ENCODE results near the gene PIGL. TPM values are rescaled to one million over a fixed set of nuclear protein-coding genes. Genes with fewer than 3 reads are reported as not detected.
A peak's percentile ranks its signal among the peaks of the same experiment; 100 is the strongest.

The PIGL gene
- total and polyA plus RNA-seq, 2 of the 4 experiments (the other 2 are of a cell fraction) = 17.9 to 29.5 TPM

- H2BK20ac ChIP-seq (ENCODE audit: low read depth, low read length) = peak within 1 kb of the TSS; percentile 22; the same call in 1 of the 2 replicates
- H3K23ac ChIP-seq (ENCODE audit: low read depth, low read length) = peak within 1 kb of the TSS; percentile 92
- peak within 1 kb of the TSS; percentile 59; the same call in 2 of the 3 replicates for H2BK15ac ChIP-seq (ENCODE audit: low read depth, low read length)
- H3K27me3 ChIP-seq (ENCODE audit: control insufficient read depth, insufficient read depth, low read length) = no peaks in the 10 kb centered on the region
- peak within 1 kb of the TSS; percentile 94 for H4K5ac ChIP-seq (ENCODE audit: low read depth, low read length)
- peak within 1 kb of the TSS; percentile 99 for H2AK5ac ChIP-seq (ENCODE audit: low read depth, low read length)
- H2BK120ac ChIP-seq (ENCODE audit: low read depth, low read length) = peak within 1 kb of the TSS; percentile 76
- peak; percentile 95 for ATAC-seq (ENCODE audit: low read depth)
- H3K14ac ChIP-seq (replicated peaks; ENCODE audit: low read depth, low read length) = peak within 1 kb of the TSS; percentile 95
- H2BK5ac ChIP-seq (ENCODE audit: low read depth, low read length, poor library complexity, severe bottlenecking) = peak within 1 kb of the TSS; percentile 96
- H3K79me1 ChIP-seq (ENCODE audit: low read depth in 1 of 2, low read length in 2 of 2) = peaks cover 13 to 38% of the 10 kb centered on the region in 2 experiments; a peak in 3 of 4 replicates
- POLR2A ChIA-PET (ENCODE audit: unreplicated experiment) = interaction anchor here (0.6 kb wide), 1 partner anchor 89 kb away, joined by 3 read pairs; no protein-coding TSS in a partner anchor
- H3K9me3 ChIP-seq (ENCODE audit: control insufficient read depth, insufficient read depth, low read length) = no peaks in the 10 kb centered on the region
- peak within 1 kb of the TSS; percentile 99 for H2AK9ac ChIP-seq (replicated peaks; ENCODE audit: low read depth, low read length, poor library complexity)
- H4K8ac ChIP-seq (ENCODE audit: low read depth in 2 of 2, low read length in 2 of 2) = peak within 1 kb of the TSS; percentile 98 to 100
- 1% methylated on average over 66 of the region's 82 CpGs; no CpG with 5 or more reads in 1 of the 2 experiments for WGBS, 2 experiments (ENCODE audit: extremely low coverage in 2 of 2, insufficient read length in 1 of 2)
- CTCF ChIA-PET = no interaction called here
- BruUV-seq (replicated peaks) = no TSS peak
- peak within 1 kb of the TSS; percentile 69 for H3K18ac ChIP-seq (ENCODE audit: low read depth, low read length)
- H3K36me3 ChIP-seq (ENCODE audit: control insufficient read depth, insufficient read depth, low read length) = no peaks in the 10 kb centered on the region
- peak within 1 kb of the TSS; percentile 99 for H3K4ac ChIP-seq (ENCODE audit: low read depth, low read length)
- peak within 1 kb of the TSS; percentile 96 for H4K91ac ChIP-seq (ENCODE audit: insufficient read depth, low read depth, low read length)
- peak within 1 kb of the TSS; percentile 93 for H3K56ac ChIP-seq (ENCODE audit: extremely low read depth, insufficient read depth, low read length)
- H3K9ac ChIP-seq (ENCODE audit: low read depth, low read length) = peak within 1 kb of the TSS; percentile 96
- peak; percentile 93 for DNase-seq
- H3K9me1 ChIP-seq (ENCODE audit: insufficient read depth, low read length) = peaks cover 6% of the 10 kb centered on the region; the same call in 1 of the 2 replicates
- peaks cover 36% of the 10 kb centered on the region for H4K20me1 ChIP-seq (ENCODE audit: insufficient read depth, low read length)
- peak within 1 kb of the TSS; percentile 71 for H3K4me3 ChIP-seq (ENCODE audit: insufficient read depth, low read depth, low read length)
- TF ChIP-seq FOS (IDR thresholded peaks at IDR 0.05; ENCODE audit: low read depth, low read length) (0 out of 2 replicates have a peak, but pooled peaks have one; percentile 2), MAZ (IDR thresholded peaks at IDR 0.05; ENCODE audit: borderline replicate concordance, low read depth, low read length) (peak; percentile 68; the same call in 1 of the 2 replicates), CTCF (conservative IDR thresholded peaks at IDR 0.05; ENCODE audit: low read depth, low read length) (peak; percentile 43), USF2 (IDR thresholded peaks at IDR 0.05; ENCODE audit: low read depth, low read length) (no peak), RAD21 (IDR thresholded peaks at IDR 0.05; ENCODE audit: low read length) (peak; percentile 23), POLR2A (IDR thresholded peaks at IDR 0.05; ENCODE audit: low read depth, low read length) (peak; percentile 86), MAFK (IDR thresholded peaks at IDR 0.05; ENCODE audit: low read depth, low read length) (no peak)
- in situ Hi-C loops (cut with MboI; ENCODE audit: low sequenced_read_pairs) (no loop called here), dilution Hi-C loops (cut with HindIII; ENCODE audit: low sequenced_read_pairs, unreplicated experiment) (no loop called here), intact Hi-C loops (cut with micrococcal nuclease) (loop anchor here (1.0 to 5.0 kb wide), 2 partner anchors 71 to 137 kb away; partner anchors contain the start of gene CENPV)
- H2AFZ ChIP-seq (replicated peaks; ENCODE audit: low read length, poor library complexity) = peak within 1 kb of the TSS; percentile 99
- H3K4me1 ChIP-seq (ENCODE audit: control insufficient read depth, insufficient read depth, low read length) = peaks cover 6% of the 10 kb centered on the region
- H3K4me2 ChIP-seq (ENCODE audit: low read depth, low read length) = peak within 1 kb of the TSS; percentile 86
- peak within 1 kb of the TSS; percentile 87 for H3K27ac ChIP-seq (ENCODE audit: insufficient read depth, low read length)
These were observed 1.6 kb upstream of the PIGL start, which contains the start of gene NCOR1 for GRCh38 chr17:16215273-16215964. Gene NCOR1 (minus strand): TSS chr17:16215534. CDS start chr17:16194569, 20,965 bp downstream.
